ENCODE results near the gene FDXR. TPM values are rescaled to one million over a fixed set of nuclear protein-coding genes. Genes with fewer than 3 reads are reported as not detected.

The FDXR gene
- total RNA-seq, 1 donor from 2014 or later: 1.7 TPM

- DNase-seq (ENCODE audit: low spot score): no peak
These were observed 35.9 kb downstream of the FDXR start for GRCh38 chr17:74836691-74837467.

GRCh38 chr17:74836191-74836590 is 36.6 kb downstream of the FDXR start:
- no peak for DNase-seq (ENCODE audit: low spot score)

GRCh38 chr17:74833501-74834377 is 39.1 kb downstream of the FDXR start:
- DNase-seq (ENCODE audit: low spot score): no peak

- DNase-seq (ENCODE audit: low spot score): no peak
These were observed 40.4 kb downstream of the FDXR start for GRCh38 chr17:74832421-74832820.

- DNase-seq (ENCODE audit: low spot score): no peak
These were observed 41.2 kb downstream of the FDXR start for GRCh38 chr17:74831444-74832146.

GRCh38 chr17:74830861-74831260 is 41.9 kb downstream of the FDXR start:
- no peak for DNase-seq (ENCODE audit: low spot score)

- DNase-seq (ENCODE audit: low spot score): no peak
These were observed 45.0 kb downstream of the FDXR start for GRCh38 chr17:74827800-74828199.

GRCh38 chr17:74825952-74826719 is 46.7 kb downstream of the FDXR start:
- no peak for DNase-seq (ENCODE audit: low spot score)

- DNase-seq (ENCODE audit: low spot score): no peak
These were observed 47.7 kb downstream of the FDXR start for GRCh38 chr17:74824961-74825627.

GRCh38 chr17:74822939-74823367 is 49.8 kb downstream of the FDXR start:
- no peak for DNase-seq (ENCODE audit: low spot score)

- DNase-seq (ENCODE audit: low spot score): no peak
These were observed 50.4 kb downstream of the FDXR start for GRCh38 chr17:74822335-74822938.

GRCh38 chr17:74821655-74822334 is 51.0 kb downstream of the FDXR start:
- DNase-seq (ENCODE audit: low spot score): no peak

- no peak for DNase-seq (ENCODE audit: low spot score)
These were observed 52.9 kb downstream of the FDXR start for GRCh38 chr17:74819801-74820436.

GRCh38 chr17:74818291-74818938 is 54.4 kb downstream of the FDXR start:
- DNase-seq (ENCODE audit: low spot score): no peak

GRCh38 chr17:74816905-74817620 is 55.7 kb downstream of the FDXR start:
- no peak for DNase-seq (ENCODE audit: low spot score)

- DNase-seq (ENCODE audit: low spot score): no peak
These were observed 57.0 kb downstream of the FDXR start for GRCh38 chr17:74815550-74816370.

GRCh38 chr17:74815067-74815466 is 57.7 kb downstream of the FDXR start:
- no peak for DNase-seq (ENCODE audit: low spot score)
